CD1c-positive myeloid dendritic cell (primary cell): ENCODE data around the gene ERBB3.

Experiments
- DNase-seq: peaks from one replicate; pipeline ENCODE4 v3.0.0-alpha.2; 2016; ENCODE audit errors: extremely low spot score

The ERBB3 gene

GRCh38 chr12:56114084-56114483 is 34.1 kb downstream of the ERBB3 start:
- DNase-seq: no peak

GRCh38 chr12:56115329-56115728 is 35.4 kb downstream of the ERBB3 start:
- no peak for DNase-seq

- peak; percentile 98 for DNase-seq
These were observed 36.5 kb downstream of the ERBB3 start, which contains the start of gene RPL41 for GRCh38 chr12:56116267-56117081. Gene RPL41, plus strand, starts transcription at chr12:56116633.

- peak; percentile 27 for DNase-seq
These were observed 37.2 kb downstream of the ERBB3 start for GRCh38 chr12:56117082-56117706.

GRCh38 chr12:56117778-56118687 is 38.1 kb downstream of the ERBB3 start, which contains the start of gene ZC3H10:
Gene ZC3H10, plus strand, starts transcription at chr12:56118266. Its CDS starts 2,297 bp downstream, at chr12:56120563.
- peak; percentile 100 for DNase-seq

- peak; percentile 78 for DNase-seq
These were observed 38.9 kb downstream of the ERBB3 start for GRCh38 chr12:56118688-56119357.

- DNase-seq: peak; percentile 84
These were observed 39.4 kb downstream of the ERBB3 start for GRCh38 chr12:56119361-56119796.

GRCh38 chr12:56120158-56120846 is 40.3 kb downstream of the ERBB3 start:
- no peak for DNase-seq

- DNase-seq: no peak
These were observed 41.4 kb downstream of the ERBB3 start for GRCh38 chr12:56121204-56121870.

- DNase-seq: no peak
These were observed 42.7 kb downstream of the ERBB3 start for GRCh38 chr12:56122637-56123036.

- no peak for DNase-seq
These were observed 44.2 kb downstream of the ERBB3 start for GRCh38 chr12:56124133-56124532.

- peak; percentile 72 for DNase-seq
These were observed 46.8 kb downstream of the ERBB3 start for GRCh38 chr12:56126732-56127239.

GRCh38 chr12:56127485-56127887 is 47.5 kb downstream of the ERBB3 start:
- no peak for DNase-seq

GRCh38 chr12:56127888-56128669 is 48.1 kb downstream of the ERBB3 start, which contains the start of gene ESYT1:
Gene ESYT1, plus strand, starts transcription at chr12:56128267. Its CDS starts 53 bp downstream, at chr12:56128320.
- DNase-seq: peak; percentile 99

- peak; percentile 52 for DNase-seq
These were observed 48.8 kb downstream of the ERBB3 start for GRCh38 chr12:56128670-56129205.

- peak; percentile 68 for DNase-seq
These were observed 49.4 kb downstream of the ERBB3 start for GRCh38 chr12:56129206-56129941.

GRCh38 chr12:56129942-56130495 is 50.1 kb downstream of the ERBB3 start:
- DNase-seq: no peak

- DNase-seq: no peak
These were observed 50.9 kb downstream of the ERBB3 start for GRCh38 chr12:56130876-56131275.
